Stimulated activated CD8-positive, alpha-beta memory T cell treated with anti-CD3 and anti-CD28 coated beads, Interleukin-4, amount 100 ng/mL, for 24 hours (primary cell): Measurements from ENCODE around the gene SORBS1.
A peak's percentile ranks its signal among the peaks of the same experiment; 100 is the strongest.

Experiments
- DNase-seq: peaks from one replicate; pipeline ENCODE4 v3.0.0-alpha.2; 2020; ENCODE audit warnings: low read depth

SORBS1 gene

GRCh38 chr10:95314192-95314918 lies 246.8 kb downstream of the SORBS1 start:
- no peak for DNase-seq

DNA sequence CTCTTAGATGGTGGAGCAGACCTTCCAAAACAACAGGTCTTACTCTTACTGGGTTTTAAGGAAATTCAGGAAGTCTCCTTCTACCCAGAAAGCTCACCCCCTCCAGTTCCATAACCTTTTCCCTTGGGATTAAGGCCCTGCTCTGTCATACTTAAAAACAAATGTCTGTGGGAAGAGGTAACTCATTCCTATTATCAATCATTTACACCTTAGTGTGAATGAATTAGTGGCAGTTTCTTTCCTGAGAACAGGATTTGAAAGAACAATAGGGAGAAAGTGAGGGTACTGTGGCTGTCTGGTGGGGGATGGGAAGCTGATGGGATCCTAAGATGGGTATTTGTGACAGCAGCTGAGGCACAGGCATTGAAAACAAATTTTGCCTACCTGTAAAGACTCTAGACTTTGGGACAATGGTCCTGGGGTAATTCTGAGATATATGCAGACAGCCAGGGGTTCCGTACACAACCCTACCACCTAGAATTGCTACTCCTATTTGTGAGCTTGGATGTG lies 248.1 kb downstream of the SORBS1 start:
- no peak for DNase-seq

GRCh38 chr10:95312257-95312656 lies 248.9 kb downstream of the SORBS1 start:
- DNase-seq, result no peak

DNA sequence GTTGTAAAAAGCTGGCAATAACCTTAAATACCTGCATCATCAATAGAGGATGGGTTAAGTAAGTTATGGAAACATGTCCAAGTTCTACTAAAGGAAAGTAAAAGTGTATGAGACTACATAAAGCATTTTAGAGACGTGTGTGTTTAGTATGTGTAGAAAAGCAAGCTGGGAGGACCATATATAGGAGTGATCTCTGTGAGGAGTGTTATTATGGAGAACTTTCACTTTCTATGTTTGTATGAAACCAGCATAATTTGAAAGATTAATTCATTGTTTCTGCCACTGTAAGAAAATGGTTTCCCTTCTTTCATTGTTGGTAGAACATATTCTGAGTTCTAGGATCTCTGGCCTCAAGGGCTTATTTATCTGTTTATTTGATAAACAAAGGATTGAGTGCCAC lies 251.2 kb downstream of the SORBS1 start:
- no peak for DNase-seq

DNA sequence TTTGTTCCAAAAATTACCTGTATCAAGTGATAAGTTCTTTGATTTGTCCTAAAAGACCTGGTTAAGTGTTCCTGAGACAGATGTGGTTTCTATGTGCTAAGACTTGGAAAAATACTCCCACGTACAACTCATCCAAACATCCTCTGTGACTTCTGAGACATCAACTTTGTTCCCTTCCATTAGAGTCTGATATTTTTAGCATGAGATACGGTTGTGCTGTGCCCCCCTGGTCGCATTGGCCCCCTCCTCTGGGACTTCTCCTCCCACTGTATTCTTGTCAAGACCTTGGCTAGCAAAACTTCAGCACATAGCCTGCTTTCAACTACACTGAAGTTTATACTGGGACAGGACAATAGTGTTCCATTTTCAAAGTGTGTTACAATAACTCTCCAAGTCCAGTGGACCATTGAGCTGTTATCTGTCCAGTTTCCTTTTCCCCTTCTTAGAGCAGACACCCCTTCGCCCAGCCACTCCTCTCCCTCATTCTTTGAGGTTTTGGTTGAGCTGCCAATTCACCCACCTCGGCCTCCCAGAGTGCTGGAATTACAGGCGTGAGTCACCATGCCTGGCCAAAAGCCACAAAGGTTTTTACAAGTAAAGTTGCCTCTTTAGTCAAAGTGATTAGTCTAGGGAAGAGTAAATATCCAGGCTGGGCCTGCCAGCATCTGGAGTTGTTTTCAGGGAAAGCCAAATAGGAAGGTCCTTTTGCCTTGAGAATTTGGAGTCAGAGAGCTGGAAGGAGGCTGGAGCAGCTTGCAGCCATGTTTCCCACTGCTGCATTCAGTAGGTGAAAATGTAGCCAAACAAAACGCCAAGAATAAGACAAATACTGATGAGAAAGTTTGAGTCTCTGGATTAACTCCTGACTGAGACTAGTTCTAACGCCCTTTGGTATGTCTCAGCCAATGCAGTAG lies 252.5 kb downstream of the SORBS1 start:
- DNase-seq, result no peak

DNA sequence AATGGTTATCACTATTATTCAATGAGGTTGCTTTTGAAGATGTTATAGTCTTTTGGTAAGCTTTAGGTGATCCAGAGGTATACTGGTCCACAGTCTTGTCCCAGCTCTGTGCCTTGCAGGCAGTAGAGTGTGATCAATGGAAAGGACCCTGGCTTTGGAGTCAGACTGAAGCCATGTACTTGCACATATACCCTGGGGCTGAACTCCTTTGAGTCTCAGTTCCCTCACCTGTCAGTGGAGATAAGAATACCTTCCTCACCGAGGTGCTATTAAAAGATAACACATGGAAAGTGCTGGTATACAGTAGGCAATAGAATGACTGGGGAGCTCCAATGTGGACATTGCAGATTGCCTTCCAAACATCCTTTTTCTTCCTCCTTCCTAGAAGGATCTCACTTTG lies 254.3 kb downstream of the SORBS1 start:
- DNase-seq, result no peak

DNA sequence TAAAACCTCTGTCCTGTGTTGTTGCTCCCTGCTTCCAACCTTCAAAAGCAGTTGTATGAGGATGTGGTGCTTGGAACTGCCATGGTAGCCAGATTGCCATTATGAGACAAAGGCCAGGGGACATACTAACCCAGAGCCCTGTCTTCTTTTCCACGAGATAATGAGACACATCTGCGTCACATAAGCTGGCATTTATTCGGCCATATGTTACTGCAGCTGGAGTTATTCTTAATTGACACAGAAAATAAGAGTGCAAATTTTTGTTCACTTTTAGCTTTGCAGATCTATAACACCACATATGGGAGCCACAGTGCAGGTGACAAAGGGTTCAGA lies 254.9 kb downstream of the SORBS1 start:
- no peak for DNase-seq

DNA sequence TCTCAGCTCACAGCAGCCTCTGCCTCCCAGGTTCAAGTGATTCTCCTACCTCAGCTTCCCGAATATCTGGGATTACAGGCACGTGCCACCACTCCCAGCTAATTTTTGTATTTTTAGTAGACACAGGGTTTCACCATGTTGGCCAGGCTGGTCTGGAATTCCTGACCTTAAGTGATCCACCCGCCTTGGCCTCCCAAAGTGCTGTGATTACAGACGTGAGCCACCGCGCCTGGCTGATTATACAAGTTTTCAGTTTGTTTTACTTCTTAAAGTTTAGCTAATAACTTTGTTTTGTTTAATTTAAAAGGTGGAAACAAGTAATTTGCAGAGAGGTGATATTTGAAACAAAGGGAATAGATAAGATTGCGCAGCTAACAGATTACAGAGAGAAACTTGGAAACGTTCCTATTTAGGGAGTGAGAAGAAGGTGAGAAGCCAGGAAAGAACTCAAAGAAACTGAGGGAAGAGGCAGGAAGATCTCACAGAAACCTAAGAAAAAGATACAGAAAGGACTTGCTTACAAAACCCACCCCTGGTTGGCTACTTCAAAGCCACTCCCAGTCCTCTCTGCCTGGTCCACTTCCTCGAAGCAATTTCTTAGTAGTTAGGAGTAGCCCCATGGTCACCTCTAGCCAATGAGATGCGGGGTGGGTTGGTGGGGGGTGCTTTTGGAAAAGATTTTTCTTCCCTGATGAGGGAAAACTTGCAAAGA lies 255.4 kb downstream of the SORBS1 start:
- DNase-seq, result no peak

DNA sequence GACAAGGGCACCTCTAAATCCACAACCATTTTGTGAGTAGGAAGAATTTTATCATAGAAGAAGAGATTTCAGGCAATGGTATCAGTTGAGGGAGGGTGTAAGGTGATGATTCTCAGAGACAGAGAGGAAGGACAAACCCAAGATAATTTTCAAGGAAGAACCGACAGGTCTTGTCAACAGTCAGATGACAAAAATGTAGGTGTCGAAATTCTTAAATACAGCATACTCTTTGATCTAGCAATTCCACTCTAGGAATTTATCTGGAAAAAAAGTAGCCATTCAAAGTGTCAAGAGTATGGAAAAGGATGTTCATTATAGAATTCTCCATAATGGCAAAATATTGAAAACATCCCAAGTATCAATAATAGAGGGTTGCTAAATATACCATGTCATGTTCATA lies 256.2 kb downstream of the SORBS1 start:
- DNase-seq, result no peak

DNA sequence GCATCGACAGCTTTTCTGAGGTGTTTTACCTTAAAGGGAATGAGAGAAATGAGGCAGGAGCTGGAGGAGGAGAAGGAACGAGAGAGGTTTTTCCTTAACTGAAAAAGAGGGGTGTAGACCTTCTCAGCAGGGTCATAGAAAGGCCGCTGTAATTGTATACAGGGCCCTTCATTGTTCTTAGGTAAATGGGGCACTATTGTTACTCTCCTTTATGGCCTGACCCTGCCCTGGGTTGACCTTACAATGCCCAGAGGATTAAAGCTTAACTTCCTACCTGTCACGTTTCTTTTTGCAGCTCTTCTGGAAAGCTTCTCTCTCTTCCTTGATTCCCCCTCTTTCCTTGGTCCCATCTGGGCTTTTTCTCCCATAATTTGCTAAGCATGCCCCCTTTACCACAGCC lies 256.7 kb downstream of the SORBS1 start:
- no peak for DNase-seq

GRCh38 chr10:95303950-95304349 lies 257.2 kb downstream of the SORBS1 start:
- no peak for DNase-seq

- DNase-seq, result no peak
Measured at GRCh38 chr10:95303535-95303934, 257.6 kb downstream of the SORBS1 start.

DNA sequence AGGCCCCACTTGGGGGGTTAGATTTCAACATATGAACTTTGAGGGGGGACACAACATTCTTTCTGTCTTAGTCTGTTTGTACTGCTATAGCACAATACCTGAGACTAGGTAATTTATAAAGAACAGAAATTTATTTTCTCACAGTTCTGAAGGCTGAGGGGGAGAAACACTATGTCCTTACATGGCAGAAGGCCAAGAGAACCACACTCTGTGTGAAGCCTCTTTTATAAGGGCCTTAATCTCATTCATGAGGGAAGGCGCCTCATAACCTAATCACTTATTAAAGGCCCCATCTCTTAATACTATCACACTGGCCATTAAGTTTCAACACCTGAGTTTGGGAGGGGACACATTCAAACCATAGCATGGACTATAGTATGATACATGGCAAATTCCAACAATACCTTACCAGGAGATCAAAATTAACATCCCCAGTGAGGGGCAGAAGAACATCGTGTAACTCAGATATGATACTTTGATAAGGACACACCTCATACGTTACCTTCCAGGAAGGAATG lies 261.1 kb downstream of the SORBS1 start:
- no peak for DNase-seq

GRCh38 chr10:95297402-95297801 lies 263.8 kb downstream of the SORBS1 start:
- DNase-seq, result no peak

GRCh38 chr10:95296764-95297163 lies 264.4 kb downstream of the SORBS1 start:
- DNase-seq, result no peak

- peak; percentile 13 for DNase-seq
Measured at GRCh38 chr10:95295031-95295755, 266.0 kb downstream of the SORBS1 start.

- DNase-seq, result no peak
Measured at GRCh38 chr10:95293631-95294030, 267.5 kb downstream of the SORBS1 start.

DNA sequence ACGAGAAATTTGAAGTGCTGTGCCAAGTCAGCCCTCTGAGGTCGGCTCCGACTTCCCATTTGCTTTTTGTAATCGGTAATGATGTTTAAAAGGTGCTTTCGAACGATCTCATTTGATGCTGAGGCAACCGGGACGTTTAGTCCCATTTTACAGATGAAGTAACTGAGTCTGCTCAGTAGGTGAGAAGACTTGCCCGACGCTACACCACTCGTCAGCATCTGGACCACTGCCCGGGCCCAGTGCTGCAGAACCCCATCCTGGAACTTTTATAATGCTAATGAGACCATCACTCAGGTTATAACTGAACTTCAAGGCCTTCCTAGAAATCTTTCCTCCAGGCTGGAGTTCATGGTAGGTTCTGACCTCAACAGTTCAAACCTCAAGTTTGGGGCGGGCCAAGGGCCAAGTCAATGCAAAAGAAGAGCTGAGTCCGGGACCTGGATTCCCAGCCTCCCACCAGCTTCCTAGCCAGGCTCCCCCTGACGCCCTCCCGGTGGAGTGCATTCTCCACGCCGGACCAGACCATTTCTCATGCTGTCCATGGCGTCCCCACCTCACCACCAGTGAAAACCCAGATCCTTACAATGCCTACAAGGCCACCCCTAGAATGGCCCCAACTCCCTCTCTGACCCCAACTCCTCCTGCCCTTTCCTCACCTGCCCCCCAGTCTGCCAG lies 269.7 kb downstream of the SORBS1 start:
- no peak for DNase-seq

- DNase-seq, result peak; percentile 17
Measured at GRCh38 chr10:95290461-95291364, 270.5 kb downstream of the SORBS1 start, which contains the start of gene PDLIM1. PDLIM1 (minus strand) TSS chr10:95291003; CDS start chr10:95290915, 88 bp downstream.

- no peak for DNase-seq
Measured at GRCh38 chr10:95289921-95290421, 271.2 kb downstream of the SORBS1 start.
